Hematopoietic multipotent progenitor cell treated with erythropoietin and hydrocortisone succinate and interleukin-3 and kit ligand, for 6 days (in vitro differentiated cells): ENCODE measurements around the gene MTURN.
"Not testable (repeated sequence)": the region's sequence is repeated elsewhere in the genome, so short reads cannot be mapped to it uniquely, and the experiment has no call there.

Experiments used
- DNase-seq: peaks from one replicate; pipeline ENCODE4 v3.0.0-alpha.2; 2015

Gene MTURN

DNA sequence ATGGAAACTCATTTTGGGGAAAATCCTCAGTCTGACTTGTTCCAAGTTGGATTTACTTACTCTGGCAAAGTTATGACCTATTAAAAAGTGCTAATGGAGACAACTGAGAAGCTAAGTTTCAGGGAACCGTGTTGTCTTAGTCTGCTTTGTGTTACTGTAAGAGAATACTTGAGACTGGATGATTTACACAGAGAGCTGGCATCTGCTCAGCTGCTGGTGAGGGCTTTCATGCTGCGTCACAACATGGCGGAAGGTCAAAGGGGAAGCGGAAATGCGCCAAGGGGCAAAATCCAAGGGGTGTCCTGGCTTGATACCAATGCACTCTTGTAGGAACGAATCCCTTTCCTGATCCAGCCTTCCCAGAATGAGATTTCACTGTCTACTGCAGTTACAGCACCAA is 46.4 kb downstream of the MTURN start:
- DNase-seq: no peak

DNA sequence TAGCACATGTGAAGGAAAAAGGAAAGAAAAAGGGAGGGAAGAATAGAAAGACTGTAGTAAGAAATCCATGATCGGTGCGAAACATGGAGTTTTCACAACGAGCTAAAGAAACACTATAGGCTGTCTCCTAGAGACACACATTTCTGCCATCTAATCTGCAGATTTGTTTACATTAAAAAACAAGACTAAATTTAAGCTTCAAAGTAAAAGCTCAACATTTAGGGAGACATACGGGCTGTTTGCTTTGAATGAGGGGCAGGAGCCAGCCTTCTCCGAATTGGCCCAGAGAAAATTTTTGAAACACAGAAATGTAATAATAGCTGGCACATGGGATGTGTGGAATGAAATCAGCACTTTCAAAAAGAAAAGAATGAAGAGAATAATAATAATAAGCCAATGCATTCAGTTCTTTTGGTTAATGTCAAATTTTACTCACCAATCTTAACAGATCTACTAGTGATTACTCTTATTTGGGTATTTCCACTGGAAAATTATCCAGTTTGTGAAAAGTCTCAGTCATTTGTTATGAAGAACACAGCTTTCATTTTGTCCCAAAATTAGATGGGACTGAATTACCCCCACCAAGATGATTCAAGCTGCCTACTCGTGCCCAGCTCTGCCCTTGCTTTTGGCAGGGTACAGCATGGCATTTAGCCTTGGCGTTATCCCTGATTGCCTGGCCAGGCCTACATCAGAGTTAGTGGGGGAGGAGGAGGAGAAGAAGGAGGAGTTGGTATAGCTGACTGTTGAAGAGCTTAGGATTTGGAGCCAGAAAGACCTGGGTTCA is 47.1 kb downstream of the MTURN start:
- DNase-seq: no peak

- DNase-seq: no peak
Observed at GRCh38 chr7:30182814-30183213, 48.0 kb downstream of the MTURN start.

DNA sequence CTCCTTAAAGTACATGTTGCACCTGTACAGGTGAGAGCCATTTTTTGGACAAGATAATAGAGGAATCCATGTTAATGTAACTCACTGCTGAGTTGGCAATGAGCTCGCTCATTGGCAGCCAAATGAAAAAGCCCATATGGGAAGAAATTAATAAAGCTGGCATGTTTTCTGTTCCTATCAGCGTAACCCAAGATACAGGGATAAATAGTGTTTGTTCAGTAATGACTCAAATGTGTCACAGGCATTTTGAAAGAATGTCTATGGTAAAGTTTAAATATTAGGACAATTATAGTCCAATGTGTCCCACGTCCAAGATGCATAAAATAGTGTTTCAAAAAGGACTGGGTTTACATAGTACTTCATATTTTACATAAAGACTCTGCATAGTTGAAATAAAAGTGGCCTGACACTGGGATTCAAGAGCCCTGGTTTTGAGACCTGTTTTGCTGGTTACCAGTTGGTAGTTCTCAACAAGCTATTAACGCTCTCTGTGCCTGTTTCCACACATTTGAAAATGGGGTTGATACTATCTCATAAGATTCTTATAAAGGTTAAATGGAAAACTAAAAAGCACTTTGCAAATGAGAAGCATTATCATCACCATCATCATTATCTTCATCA is 49.1 kb downstream of the MTURN start:
- DNase-seq: no peak

- DNase-seq: no peak
Observed at GRCh38 chr7:30184791-30185487, 50.2 kb downstream of the MTURN start.

DNA sequence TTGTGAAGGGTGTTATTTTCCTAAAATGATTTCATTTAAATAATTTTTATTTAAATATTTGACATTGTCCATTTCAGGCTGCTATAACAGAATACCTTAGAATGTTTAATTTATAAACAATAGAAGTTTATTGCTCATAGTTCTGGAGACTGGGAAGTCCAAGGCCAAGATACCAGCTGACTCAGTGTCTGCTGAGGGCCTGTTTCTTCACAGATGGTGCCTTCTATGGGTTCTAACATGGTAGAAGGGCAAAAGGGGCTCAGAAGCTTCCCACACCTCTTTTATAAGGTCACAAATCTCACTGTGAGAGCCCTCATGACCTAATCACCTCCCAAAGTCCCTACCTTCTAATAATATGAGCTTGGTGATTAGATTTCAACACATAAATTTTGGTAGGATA is 50.7 kb downstream of the MTURN start:
- DNase-seq: no peak

DNA sequence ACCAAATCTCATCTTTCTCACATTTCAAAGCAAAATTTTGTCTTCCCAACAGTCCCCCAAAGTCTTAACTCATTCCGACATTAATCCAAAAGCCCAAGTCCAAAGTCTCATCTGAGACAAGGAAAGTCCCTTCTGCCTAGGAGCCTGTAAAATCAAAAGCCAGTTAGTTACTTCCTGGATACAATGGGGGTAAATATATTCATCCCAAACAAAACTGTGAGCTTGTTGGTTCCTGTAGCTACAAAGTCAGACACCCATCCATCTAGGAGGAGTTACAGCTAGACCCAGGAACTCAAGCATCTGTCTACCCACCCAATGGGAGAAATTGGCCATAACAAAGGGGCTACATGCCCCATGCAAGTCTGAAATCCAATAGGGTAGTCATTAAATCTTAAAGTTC is 51.9 kb downstream of the MTURN start:
- no peak for DNase-seq

GRCh38 chr7:30187513-30187912 is 52.7 kb downstream of the MTURN start:
- DNase-seq: no peak

- DNase-seq: not testable (repeated sequence)
Observed at GRCh38 chr7:30188381-30188780, 53.6 kb downstream of the MTURN start.

GRCh38 chr7:30188811-30189210 is 54.0 kb downstream of the MTURN start:
- DNase-seq: no peak

DNA sequence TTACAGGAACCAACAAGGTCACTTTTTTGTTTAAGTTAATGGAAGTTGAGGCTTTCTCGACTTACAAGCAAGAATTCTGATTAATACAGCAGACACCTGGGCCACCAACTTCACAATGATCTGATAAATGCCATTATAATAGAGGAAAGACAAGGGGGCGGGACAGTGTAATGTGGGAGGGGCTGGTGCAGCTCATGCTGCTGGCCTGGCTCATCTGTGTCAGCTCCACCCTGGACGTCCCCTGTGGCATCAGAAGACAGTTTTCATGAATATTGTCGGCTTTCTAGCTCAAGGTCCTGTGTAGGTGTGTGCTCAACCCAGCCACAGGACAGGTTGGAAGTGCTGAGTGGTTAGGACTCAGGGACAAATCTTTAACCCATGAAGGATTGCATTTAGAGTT is 57.0 kb downstream of the MTURN start:
- DNase-seq: no peak

DNA sequence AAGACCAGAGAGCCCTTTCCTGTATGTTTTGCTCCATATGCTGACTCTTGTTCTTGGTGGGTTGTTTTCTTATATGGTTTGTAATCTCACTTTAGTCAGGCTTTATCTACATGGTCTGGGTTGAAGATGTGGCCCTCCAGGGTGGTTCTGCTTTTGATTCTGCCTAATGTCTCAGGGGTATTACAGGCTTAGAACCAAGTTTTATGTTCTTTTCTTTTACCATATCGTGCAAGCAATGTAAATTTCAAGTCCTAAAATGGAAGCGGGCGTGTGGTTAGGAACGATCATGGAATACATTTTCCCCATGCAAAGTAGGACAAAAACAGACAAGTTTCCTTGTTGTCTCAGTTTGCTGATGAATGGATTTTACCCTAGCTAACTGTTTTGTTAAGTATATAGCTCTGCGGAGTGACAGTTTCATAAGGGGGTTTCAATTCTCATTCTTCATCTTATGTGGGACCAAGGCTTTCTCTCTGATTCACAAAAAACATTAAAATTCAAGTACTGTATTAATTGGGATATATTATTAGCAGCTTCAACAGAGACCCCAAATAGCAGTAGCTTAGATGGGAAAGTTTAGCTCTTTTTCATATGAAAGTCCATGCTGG is 58.7 kb downstream of the MTURN start:
- peak; percentile 18 for DNase-seq

- DNase-seq: no peak
Observed at GRCh38 chr7:30196408-30196807, 61.6 kb downstream of the MTURN start.

GRCh38 chr7:30197438-30197837 is 62.7 kb downstream of the MTURN start:
- no peak for DNase-seq

GRCh38 chr7:30199271-30199670 is 64.5 kb downstream of the MTURN start:
- no peak for DNase-seq

DNA sequence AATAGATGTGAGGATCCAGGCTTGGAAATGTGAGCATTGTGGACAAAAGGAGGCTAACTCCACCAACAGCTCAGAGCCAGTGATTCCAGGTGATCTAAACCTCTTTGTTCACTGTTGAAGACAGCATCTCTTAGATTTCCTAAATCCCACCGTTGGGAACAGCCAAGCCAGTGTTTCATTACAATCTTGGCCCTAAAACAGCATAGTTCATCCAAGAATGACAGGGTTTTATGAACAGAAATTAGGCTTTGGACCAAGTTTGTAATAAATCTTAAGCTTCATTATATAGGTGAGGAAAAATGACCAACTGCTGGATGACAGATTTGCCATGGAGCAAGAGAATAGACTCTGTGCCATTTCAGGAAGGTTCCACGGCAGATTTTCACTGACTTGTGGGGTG is 65.8 kb downstream of the MTURN start:
- no peak for DNase-seq

GRCh38 chr7:30201161-30201666 is 66.4 kb downstream of the MTURN start:
- DNase-seq: no peak

- no peak for DNase-seq
Observed at GRCh38 chr7:30201921-30202320, 67.1 kb downstream of the MTURN start.

DNA sequence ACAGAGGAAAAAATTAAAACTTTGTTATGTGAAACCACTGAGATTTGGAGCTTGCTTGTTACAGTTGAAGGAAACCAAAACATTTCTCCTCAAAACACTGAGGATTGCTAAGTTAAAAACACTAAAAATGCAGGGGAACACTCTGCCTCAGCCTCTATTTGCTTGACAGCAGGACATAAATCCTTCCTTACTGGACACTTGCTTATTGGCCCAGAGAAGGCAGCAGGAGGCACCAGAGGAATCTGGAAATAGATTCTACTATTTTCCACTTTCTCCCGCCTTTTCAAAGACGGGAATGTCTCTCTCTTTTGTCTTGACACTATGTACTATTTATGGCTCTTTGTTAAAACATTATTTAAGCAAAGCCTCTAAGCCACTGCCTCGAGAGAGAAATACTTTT is 67.9 kb downstream of the MTURN start:
- no peak for DNase-seq

GRCh38 chr7:30206491-30206890 is 71.7 kb downstream of the MTURN start:
- no peak for DNase-seq

GRCh38 chr7:30206942-30207341 is 72.2 kb downstream of the MTURN start:
- DNase-seq: no peak

DNA sequence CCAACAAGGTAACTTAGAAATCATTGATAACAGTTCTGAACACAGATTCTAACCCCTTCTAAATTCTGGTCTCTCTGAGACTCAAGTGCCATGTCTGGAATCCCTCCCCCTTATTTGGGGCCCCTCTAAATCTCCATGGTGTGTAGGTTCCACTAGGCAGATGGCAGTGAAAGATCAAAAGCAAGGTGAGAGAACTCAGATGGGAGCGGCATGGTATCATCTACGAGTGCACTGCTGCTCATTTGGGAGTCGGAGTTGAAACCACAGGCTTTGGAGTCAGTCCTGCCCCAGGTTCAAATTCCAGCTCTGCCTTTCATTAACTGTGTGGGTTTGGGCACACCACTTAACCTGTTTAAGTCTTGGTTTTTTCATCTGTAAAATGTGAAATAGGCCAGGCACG is 72.6 kb downstream of the MTURN start:
- no peak for DNase-seq

- DNase-seq: no peak
Observed at GRCh38 chr7:30209951-30210350, 75.2 kb downstream of the MTURN start.
